H1 (cell line): Measurements from ENCODE around the gene SCNN1B. TPM values are rescaled to one million over a fixed set of nuclear protein-coding genes. Genes with fewer than 3 reads are reported as not detected.

ENCODE experiments used
- CTCF ChIA-PET: fragments of 300-600 bp; sonication (Branson Sonifier 250); formaldehyde crosslinking; loops from one replicate; lab custom pipeline; 2021; ENCODE audit not compliant: partially characterized antibody; lab: Charles Lee
- POLR2A ChIA-PET: fragments of 300-600 bp; sonication (Branson Sonifier 250); formaldehyde crosslinking; loops from one replicate; lab custom pipeline; 2021; ENCODE audit warnings: inconsistent platforms; ENCODE audit not compliant: partially characterized antibody; lab: Charles Lee
- DNase-seq, 2 experiments: peaks; one replicate each; pipeline versions ENCODE4 v3.0.0 to v3.0.0-alpha.2; 2010 to 2022; ENCODE audit warnings: low spot score in 2 of 2, low read depth in 1 of 2, mixed read lengths in 1 of 2
- FAIRE-seq: peaks from 2 replicates; lab custom pipeline; 2011; peaks lifted over from hg19 to GRCh38; lab: Jason Lieb, UNC
- H2AFZ ChIP-seq: 2 replicates; pipeline ENCODE4 v1.8.1; 2012; ENCODE audit warnings: low read length, inconsistent platforms
- H2AK5ac ChIP-seq: 2 replicates; pipeline ENCODE4 v1.6.1; 2013; ENCODE audit warnings: low read depth, low read length
- H2BK120ac ChIP-seq: replicated peaks from 2 replicates; pipeline ENCODE3; 2013; ENCODE audit warnings: low read depth, low read length, inconsistent platforms
- H2BK12ac ChIP-seq: 2 replicates; pipeline ENCODE4 v1.6.1; 2013; ENCODE audit warnings: low read depth, low read length
- H2BK15ac ChIP-seq: 2 replicates; pipeline ENCODE4 v1.6.1; 2013; ENCODE audit warnings: low read length
- H2BK20ac ChIP-seq: 2 replicates; pipeline ENCODE4 v1.6.1; 2013; ENCODE audit warnings: low read length
- H2BK5ac ChIP-seq: 2 replicates; pipeline ENCODE4 v1.6.1; 2013; ENCODE audit warnings: low read depth, low read length
- H3K14ac ChIP-seq: 2 replicates; pipeline ENCODE4 v1.6.1; 2013; ENCODE audit warnings: inconsistent platforms; ENCODE audit not compliant: insufficient read length
- H3K18ac ChIP-seq: 2 replicates; pipeline ENCODE4 v1.6.1; 2013; ENCODE audit warnings: low read length; ENCODE audit errors: extremely low read depth
- H3K23ac ChIP-seq: 2 replicates; pipeline ENCODE4 v1.6.1; 2013; ENCODE audit warnings: inconsistent platforms; ENCODE audit not compliant: insufficient read length
- H3K23me2 ChIP-seq: 2 replicates; pipeline ENCODE4 v1.6.1; 2013; ENCODE audit warnings: low read depth, low read length
- H3K27ac ChIP-seq: 2 replicates; pipeline ENCODE4 v1.6.1; 2011; ENCODE audit warnings: low read depth, low read length, inconsistent platforms
- H3K27me3 ChIP-seq, 4 experiments: replicated peaks in 1 of 4; 1 replicate in 1 of 4; 2 replicates in 3 of 4; pipeline versions ENCODE4 v1.6.1 to v1.8.1; 2011 to 2013; ENCODE audit warnings: low read length in 3 of 4, mild to moderate bottlenecking in 3 of 4, inconsistent platforms in 2 of 4, mixed read lengths in 2 of 4, moderate library complexity in 1 of 4; ENCODE audit not compliant: control insufficient read depth in 3 of 4, insufficient read depth in 3 of 4; ENCODE audit errors: extremely low read depth in 1 of 4
- H3K36me3 ChIP-seq, 4 experiments: 2 replicates each; pipeline versions ENCODE4 v1.6.1 to v1.8.1; 2011 to 2013; ENCODE audit warnings: mild to moderate bottlenecking in 4 of 4, low read length in 3 of 4, moderate library complexity in 2 of 4, control low read depth in 1 of 4, inconsistent platforms in 1 of 4; ENCODE audit not compliant: insufficient read depth in 4 of 4, control insufficient read depth in 2 of 4
- H3K4ac ChIP-seq: replicated peaks from 2 replicates; pipeline ENCODE3; 2013; ENCODE audit warnings: low read length, low read depth, mixed read lengths, inconsistent platforms; ENCODE audit not compliant: insufficient read length
- H3K4me1 ChIP-seq, 4 experiments: replicated peaks in 1 of 4; 1 replicate in 1 of 4; 2 replicates in 3 of 4; pipeline versions ENCODE4 v1.6.1 to v1.8.1; 2011 to 2013; ENCODE audit warnings: low read length in 3 of 4, inconsistent platforms in 2 of 4, mixed read lengths in 1 of 4; ENCODE audit not compliant: insufficient read depth in 4 of 4, control insufficient read depth in 3 of 4
- H3K4me2 ChIP-seq, 2 experiments: 2 replicates each; pipeline versions ENCODE4 v1.6.1 to v1.8.1; 2011 to 2013; ENCODE audit warnings: low read depth in 2 of 2, low read length in 2 of 2, control low read depth in 1 of 2, inconsistent platforms in 1 of 2, mild to moderate bottlenecking in 1 of 2; ENCODE audit not compliant: insufficient read depth in 1 of 2
- H3K4me3 ChIP-seq, 4 experiments: fragments of 200-600, 300-600 bp in 1 of 4; sonication (generic), shearing (Covaris generic), sonication (Bioruptor Twin) in 1 of 4; 2 replicates each; pipeline versions ENCODE4 v1.5.1 to v1.8.1; 2011 to 2016; ENCODE audit warnings: low read length in 4 of 4, low read depth in 3 of 4, control low read depth in 2 of 4, inconsistent platforms in 2 of 4, mild to moderate bottlenecking in 2 of 4, mixed read lengths in 1 of 4, moderate library complexity in 1 of 4; ENCODE audit not compliant: insufficient read depth in 2 of 4; ENCODE audit errors: extremely low read depth in 1 of 4
- H3K56ac ChIP-seq: replicated peaks from 2 replicates; pipeline ENCODE3; 2013; ENCODE audit warnings: low read depth, mild to moderate bottlenecking, mixed read lengths, low read length, inconsistent platforms; ENCODE audit not compliant: insufficient read length
- H3K79me1 ChIP-seq: 2 replicates; pipeline ENCODE4 v1.6.1; 2013; ENCODE audit warnings: low read depth, low read length, control low read depth
- H3K79me2 ChIP-seq, 2 experiments: 2 replicates each; pipeline versions ENCODE4 v1.6.1 to v1.8.1; 2012 to 2013; ENCODE audit warnings: low read length in 2 of 2, mild to moderate bottlenecking in 2 of 2, inconsistent platforms in 1 of 2; ENCODE audit not compliant: insufficient read depth in 2 of 2, control insufficient read depth in 1 of 2
- H3K9ac ChIP-seq, 4 experiments: replicated peaks in 1 of 4; 1 replicate in 1 of 4; 2 replicates in 3 of 4; pipeline versions ENCODE4 v1.6.1 to v1.8.1; 2011 to 2013; ENCODE audit warnings: low read depth in 3 of 4, low read length in 3 of 4, control low read depth in 2 of 4, mild to moderate bottlenecking in 2 of 4, moderate library complexity in 2 of 4, inconsistent platforms in 1 of 4; ENCODE audit errors: extremely low read depth in 1 of 4
- H3K9me3 ChIP-seq, 2 experiments: 2 replicates each; pipeline versions ENCODE4 v1.6.1 to v1.8.1; 2012 to 2013; ENCODE audit warnings: mild to moderate bottlenecking in 2 of 2, moderate library complexity in 2 of 2, control low read depth in 1 of 2, inconsistent platforms in 1 of 2, low read depth in 1 of 2, low read length in 1 of 2, mixed read lengths in 1 of 2; ENCODE audit not compliant: insufficient read depth in 2 of 2
- H4K20me1 ChIP-seq, 2 experiments: replicated peaks in 1 of 2; 2 replicates each; pipeline versions ENCODE3 to v1.8.1; 2011 to 2013; ENCODE audit warnings: inconsistent platforms in 2 of 2, low read length in 2 of 2, mild to moderate bottlenecking in 1 of 2; ENCODE audit not compliant: insufficient read depth in 2 of 2, control insufficient read depth in 1 of 2
- H4K5ac ChIP-seq: 2 replicates; pipeline ENCODE4 v1.6.1; 2013; ENCODE audit warnings: low read length, low read depth, mixed read lengths, inconsistent platforms; ENCODE audit not compliant: insufficient read length
- H4K8ac ChIP-seq: 2 replicates; pipeline ENCODE4 v1.8.0; 2013; ENCODE audit warnings: mild to moderate bottlenecking, moderate library complexity, low read length, inconsistent platforms; ENCODE audit not compliant: insufficient read depth; ENCODE audit errors: extremely low read depth
- H4K91ac ChIP-seq: replicated peaks from 2 replicates; pipeline ENCODE3; 2013; ENCODE audit warnings: low read length, mixed read lengths, inconsistent platforms; ENCODE audit not compliant: insufficient read length
- ASH2L ChIP-seq: fragments of 200-600, 300-600 bp; sonication (generic); IDR thresholded peaks from one replicate; pipeline ENCODE4 v1.7.1; 2017; ENCODE audit warnings: low read length
- BCL11A ChIP-seq, 2 experiments: IDR thresholded peaks; one replicate each; pipeline ENCODE4 v1.6.1; 2011; ENCODE audit warnings: low read depth in 2 of 2, low read length in 2 of 2, mild to moderate bottlenecking in 2 of 2
- CTCF ChIP-seq, 3 experiments: IDR thresholded peaks; 1 replicate in 2 of 3; 2 replicates in 1 of 3; pipeline versions ENCODE4 v1.5.1 to v1.6.1; 2011; ENCODE audit warnings: low read length in 3 of 3, mild to moderate bottlenecking in 3 of 3, inconsistent platforms in 2 of 3, low read depth in 1 of 3, moderate library complexity in 1 of 3; ENCODE audit not compliant: insufficient read depth in 1 of 3; ENCODE audit errors: control extremely low read depth in 1 of 3
- PHF8 ChIP-seq: fragments of 200-600 bp; sonication (generic); conservative IDR thresholded peaks from 2 replicates; pipeline ENCODE4 v1.7.1; 2012; ENCODE audit warnings: low read depth, mild to moderate bottlenecking, inconsistent platforms, low read length, moderate library complexity
- POU5F1 ChIP-seq: IDR thresholded peaks from 2 replicates; pipeline ENCODE4 v1.6.1; 2011; ENCODE audit warnings: low read depth, mild to moderate bottlenecking, low read length, moderate library complexity
- SP2 ChIP-seq: IDR thresholded peaks from 2 replicates; pipeline ENCODE4 v1.6.1; 2012; ENCODE audit warnings: mild to moderate bottlenecking, low read length, inconsistent platforms
- TAF1 ChIP-seq: IDR thresholded peaks from 2 replicates; pipeline ENCODE4 v1.6.1; 2011; ENCODE audit warnings: mild to moderate bottlenecking, low read depth, low read length
- TAF7 ChIP-seq: optimal IDR thresholded peaks from 2 replicates; pipeline ENCODE3; 2011; ENCODE audit warnings: low read depth, mild to moderate bottlenecking, inconsistent platforms, low read length, moderate library complexity, borderline replicate concordance
- TBP ChIP-seq: IDR thresholded peaks from 2 replicates; pipeline ENCODE4 v1.6.1; 2011; ENCODE audit warnings: low read depth, low read length, improper control_type of control experiment
- WGBS, 2 experiments: shearing (Covaris generic) in 1 of 2; methylation state at CpG; one replicate each; pipeline versions ENCODE4 v1.1.6 to v1.1.7; 2013 to 2015; ENCODE audit warnings: low lambda C conversion rate in 2 of 2, mixed read lengths in 2 of 2, inconsistent platforms in 1 of 2, low coverage in 1 of 2, missing lambda C conversion rate in 1 of 2; ENCODE audit not compliant: insufficient replicate concordance in 2 of 2, insufficient coverage in 1 of 2, insufficient read length in 1 of 2; ENCODE audit errors: extremely low coverage in 1 of 2, missing lambda C conversion rate in 1 of 2; 5-methylcytosine and 5-hydroxymethylcytosine counted together
- polyA plus RNA-seq, 7 experiments: library from polyadenylated mRNA; depleted of rRNA in 3 of 7; stranded (reverse) in 5 of 7; unstranded in 2 of 7; fragments of >200 nt in 5 of 7; fragments of 200-250 nt in 2 of 7; gene quantifications; 1 replicate in 5 of 7; 2 replicates in 1 of 7; 4 replicates in 1 of 7; pipeline versions ENCODE4 v1.2.1 to v1.2.3, GENCODE V29; 2011 to 2013; ENCODE audit warnings: missing spikeins in 2 of 7, mixed read lengths in 2 of 7
- total RNA-seq: library from RNA; stranded (reverse); fragmentation: NEBNext Ultra II Directional; extraction: Animal tissue kit (Norgen Biotek cat#: 25700); gene quantifications from 2 replicates; pipeline ENCODE4 v1.2.1, GENCODE V29; 2021

Gene SCNN1B
- total and polyA plus RNA-seq, 2 of the 8 experiments (the other 6 are each of a cell fraction or from before 2014, with no cell fraction given) = 0.20 to 0.95 TPM

GRCh38 chr16:23398987-23399805, 97.1 kb downstream of the SCNN1B start:
- H2BK20ac ChIP-seq = peak overlapping the region; percentile 11
- H3K4me2 ChIP-seq = peak overlapping the region; percentile 45 to 74
- H3K27ac ChIP-seq = peak overlapping the region; percentile 40
- H3K56ac ChIP-seq = no peak overlapping the region
- peak overlapping the region; percentile 88 for H3K18ac ChIP-seq
- no peak overlapping the region for H2AFZ ChIP-seq
- H2BK12ac ChIP-seq = peak overlapping the region; percentile 31; the same call in 1 of the 2 replicates
- H3K79me1 ChIP-seq = no peaks in the 10 kb centered on the region
- H3K4ac ChIP-seq = peak overlapping the region; percentile 6
- no peaks in the 10 kb centered on the region for H3K79me2 ChIP-seq
- H4K91ac ChIP-seq = peak overlapping the region; percentile 51
- 37% methylated on average over 17 of the region's 17 CpGs; no CpG with 5 or more reads in 1 of the 2 experiments for WGBS, 2 experiments
- peak overlapping the region in 3 of 4 experiments; percentile 4 to 37 (median 19); a peak in 3 of 8 replicates for H3K4me3 ChIP-seq
- no peaks in the 10 kb centered on the region for H4K20me1 ChIP-seq
- DNase-seq (peak; percentile 47 to 68), FAIRE-seq (no peak)
- no peaks in the 10 kb centered on the region for H3K9me3 ChIP-seq
- peak overlapping the region; percentile 56 for H4K5ac ChIP-seq
- peaks cover 3 to 23% (median 17%) of the 10 kb centered on the region in 4 experiments for H3K4me1 ChIP-seq
- ChIA-PET CTCF (interaction anchor here (0.6 to 5.2 kb wide), 14 partner anchors 10 to 501 kb away, joined by 3 to 38 read pairs (median 4); no protein-coding TSS in a partner anchor), POLR2A (interaction anchor here (0.8 to 2.3 kb wide), 9 partner anchors 9 to 155 kb away, joined by 3 to 15 read pairs (median 3); no protein-coding TSS in a partner anchor)
- H2AK5ac ChIP-seq = no peak overlapping the region
- no peak overlapping the region for H2BK5ac ChIP-seq
- peak overlapping the region in 1 of 4 experiments; percentile 1; a peak in 1 of 7 replicates for H3K9ac ChIP-seq
- H3K36me3 ChIP-seq = peaks cover 0 to 16% (median 4%) of the 10 kb centered on the region in 4 experiments; a peak in 4 of 8 replicates
- H2BK15ac ChIP-seq = 0 out of 2 replicates have a peak overlapping the region, but pooled peaks have one; percentile 4
- H2BK120ac ChIP-seq = peak overlapping the region; percentile 9
- no peak overlapping the region for H4K8ac ChIP-seq
- no peak overlapping the region for H3K23ac ChIP-seq
- H3K27me3 ChIP-seq = no peaks in the 10 kb centered on the region
- H3K14ac ChIP-seq = no peak overlapping the region
- no peaks in the 10 kb centered on the region for H3K23me2 ChIP-seq
- no peak for TF ChIP-seq PHF8
- TF ChIP-seq TAF1 = 0 out of 2 replicates have a peak, but pooled peaks have one; percentile 40
- peak; percentile 10 to 17 (median 14) for TF ChIP-seq CTCF (IDR thresholded peaks at IDR 0.05; ENCODE audit: control extremely low read depth in 1 of 3, insufficient read depth in 1 of 3, low read depth in 1 of 3, low read length in 3 of 3)
- peak; percentile 56 for TF ChIP-seq ASH2L
- TF ChIP-seq TAF7 = peak; percentile 25
- TF ChIP-seq BCL11A (IDR thresholded peaks at IDR 0.05; ENCODE audit: low read depth in 2 of 2, low read length in 2 of 2) = no peak
- TF ChIP-seq SP2 = no peak
- TF ChIP-seq TBP = peak; percentile 67
- no peak for TF ChIP-seq POU5F1
